Measurements from ENCODE around the gene PCDH8.

Gene PCDH8, protein sequence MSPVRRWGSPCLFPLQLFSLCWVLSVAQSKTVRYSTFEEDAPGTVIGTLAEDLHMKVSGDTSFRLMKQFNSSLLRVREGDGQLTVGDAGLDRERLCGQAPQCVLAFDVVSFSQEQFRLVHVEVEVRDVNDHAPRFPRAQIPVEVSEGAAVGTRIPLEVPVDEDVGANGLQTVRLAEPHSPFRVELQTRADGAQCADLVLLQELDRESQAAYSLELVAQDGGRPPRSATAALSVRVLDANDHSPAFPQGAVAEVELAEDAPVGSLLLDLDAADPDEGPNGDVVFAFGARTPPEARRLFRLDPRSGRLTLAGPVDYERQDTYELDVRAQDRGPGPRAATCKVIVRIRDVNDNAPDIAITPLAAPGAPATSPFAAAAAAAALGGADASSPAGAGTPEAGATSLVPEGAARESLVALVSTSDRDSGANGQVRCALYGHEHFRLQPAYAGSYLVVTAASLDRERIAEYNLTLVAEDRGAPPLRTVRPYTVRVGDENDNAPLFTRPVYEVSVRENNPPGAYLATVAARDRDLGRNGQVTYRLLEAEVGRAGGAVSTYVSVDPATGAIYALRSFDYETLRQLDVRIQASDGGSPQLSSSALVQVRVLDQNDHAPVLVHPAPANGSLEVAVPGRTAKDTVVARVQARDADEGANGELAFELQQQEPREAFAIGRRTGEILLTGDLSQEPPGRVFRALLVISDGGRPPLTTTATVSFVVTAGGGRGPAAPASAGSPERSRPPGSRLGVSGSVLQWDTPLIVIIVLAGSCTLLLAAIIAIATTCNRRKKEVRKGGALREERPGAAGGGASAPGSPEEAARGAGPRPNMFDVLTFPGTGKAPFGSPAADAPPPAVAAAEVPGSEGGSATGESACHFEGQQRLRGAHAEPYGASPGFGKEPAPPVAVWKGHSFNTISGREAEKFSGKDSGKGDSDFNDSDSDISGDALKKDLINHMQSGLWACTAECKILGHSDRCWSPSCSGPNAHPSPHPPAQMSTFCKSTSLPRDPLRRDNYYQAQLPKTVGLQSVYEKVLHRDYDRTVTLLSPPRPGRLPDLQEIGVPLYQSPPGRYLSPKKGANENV

DNA sequence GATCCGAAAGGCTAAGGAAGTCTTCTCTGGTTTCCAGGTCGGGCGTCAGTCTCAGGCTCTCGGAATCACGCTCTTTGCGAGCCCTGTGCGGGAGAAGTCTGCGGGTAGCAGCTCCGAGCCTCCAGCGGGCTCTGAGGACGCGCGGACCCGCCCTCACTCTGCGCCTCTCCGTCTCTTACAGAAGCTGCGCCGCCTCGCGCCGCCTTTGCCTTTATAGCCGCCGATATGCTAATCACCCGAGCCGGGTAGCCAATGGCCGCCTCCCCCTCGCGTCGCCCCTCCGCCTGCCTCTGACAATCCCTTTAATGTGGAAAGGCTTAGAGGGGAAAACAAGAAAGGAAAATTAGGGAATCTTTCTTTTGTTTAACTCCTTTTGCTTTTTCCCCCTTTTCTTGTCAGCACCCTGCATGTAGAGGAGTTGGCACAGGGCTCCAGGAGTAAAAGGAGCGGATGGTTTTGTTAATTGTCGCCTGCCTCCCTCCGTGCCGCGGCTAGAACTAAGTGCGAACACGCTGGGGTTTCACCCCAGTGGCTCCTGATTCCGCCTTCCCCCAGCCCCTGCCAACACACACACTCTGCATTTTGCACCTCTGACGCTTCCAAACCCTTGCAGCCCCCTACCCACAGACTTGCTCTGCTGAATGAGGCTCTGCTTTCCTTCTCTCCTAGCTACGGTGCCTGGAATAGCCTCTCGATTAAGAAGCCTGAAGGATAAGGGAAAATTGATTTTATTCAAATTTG is at the start of gene PCDH8:
PCDH8 (minus strand) TSS at position 186 of the 741 bp plus-strand sequence. CDS start 204 bp downstream, outside the sequence.
- no peak for DNase-seq (ENCODE audit: low read depth in 1 of 2, low spot score in 1 of 2)

DNA sequence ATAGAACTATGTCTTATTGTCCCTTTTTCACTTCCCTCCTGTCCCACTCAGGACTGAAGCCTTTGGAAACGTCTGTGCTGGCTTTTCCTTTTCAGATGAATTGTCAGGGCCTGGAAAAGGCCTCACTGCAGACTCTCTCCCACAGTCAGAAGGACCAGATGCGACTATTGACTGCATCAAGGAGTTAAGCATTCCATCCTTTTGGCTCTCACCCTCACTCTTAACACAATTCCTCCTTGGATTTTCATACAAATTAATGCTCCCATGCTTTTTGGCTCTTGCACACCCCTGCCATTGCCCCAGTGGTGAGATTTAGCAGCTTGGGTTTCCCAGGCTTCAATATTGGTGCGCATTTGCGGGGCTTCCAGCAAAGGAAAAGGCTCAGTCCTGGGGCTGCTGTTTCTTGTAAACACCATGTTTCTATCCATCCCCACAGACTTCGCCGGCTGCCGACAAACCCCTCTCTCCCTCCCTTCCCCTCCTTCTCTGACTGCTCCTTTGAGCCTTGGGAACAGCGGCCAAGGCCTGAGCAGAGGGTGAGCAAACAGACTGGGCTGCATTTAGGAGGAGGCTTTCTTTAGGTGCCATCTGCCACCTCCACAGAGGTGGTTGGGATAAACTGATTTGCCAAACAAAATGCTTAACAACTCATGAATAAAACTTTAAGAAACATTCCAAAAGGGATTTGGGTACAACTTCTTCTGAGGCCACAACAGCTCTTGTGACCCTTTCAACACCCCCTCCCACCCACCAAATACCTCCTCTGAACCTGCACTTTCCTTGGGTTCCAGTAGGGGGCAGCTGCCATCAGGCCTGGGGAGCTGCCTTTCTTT is 48.6 kb upstream of the PCDH8 start:
- DNase-seq (ENCODE audit: low read depth in 1 of 2, low spot score in 1 of 2): no peak

DNA sequence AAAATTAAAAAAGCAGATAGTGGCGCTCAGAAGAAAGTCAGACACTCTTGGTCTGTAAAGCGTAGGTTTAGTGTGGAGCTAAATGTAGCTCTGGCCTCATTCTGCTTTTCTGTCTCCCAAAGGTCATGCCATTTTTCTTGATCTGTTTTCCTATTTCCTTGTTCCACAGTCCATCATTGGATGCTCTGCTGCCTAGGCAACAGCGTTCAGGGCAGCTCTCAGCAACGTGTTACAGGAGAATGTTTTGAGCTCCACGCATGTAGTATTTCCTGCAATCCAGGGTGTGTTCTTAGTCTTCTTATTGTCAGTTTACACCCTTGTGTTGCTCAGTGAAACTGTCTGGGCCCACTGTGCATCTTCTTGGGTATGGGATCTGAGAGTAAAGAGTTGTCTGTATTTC is 46.0 kb upstream of the PCDH8 start:
- no peak for DNase-seq (ENCODE audit: low read depth in 1 of 2, low spot score in 1 of 2)

DNA sequence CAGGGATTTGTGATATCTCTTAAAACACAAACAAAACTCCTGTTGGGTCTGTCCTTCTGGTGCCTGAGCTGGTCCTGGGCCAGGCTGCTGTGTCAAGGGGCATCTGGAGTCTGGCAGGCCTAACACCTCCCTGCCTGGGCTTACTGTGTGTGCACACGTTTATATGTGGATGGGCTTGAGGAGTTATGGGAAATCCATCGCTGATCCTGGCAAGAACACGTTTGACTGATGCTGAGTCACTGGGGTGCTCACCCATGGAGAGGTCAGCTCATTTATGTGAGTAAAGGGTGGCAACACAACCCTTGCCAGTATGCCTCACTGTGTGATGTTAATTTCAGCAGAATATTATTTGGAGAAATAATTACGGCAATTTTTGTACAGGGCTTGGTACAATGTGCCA is 44.5 kb upstream of the PCDH8 start:
- DNase-seq (ENCODE audit: low read depth in 1 of 2, low spot score in 1 of 2): no peak

DNA sequence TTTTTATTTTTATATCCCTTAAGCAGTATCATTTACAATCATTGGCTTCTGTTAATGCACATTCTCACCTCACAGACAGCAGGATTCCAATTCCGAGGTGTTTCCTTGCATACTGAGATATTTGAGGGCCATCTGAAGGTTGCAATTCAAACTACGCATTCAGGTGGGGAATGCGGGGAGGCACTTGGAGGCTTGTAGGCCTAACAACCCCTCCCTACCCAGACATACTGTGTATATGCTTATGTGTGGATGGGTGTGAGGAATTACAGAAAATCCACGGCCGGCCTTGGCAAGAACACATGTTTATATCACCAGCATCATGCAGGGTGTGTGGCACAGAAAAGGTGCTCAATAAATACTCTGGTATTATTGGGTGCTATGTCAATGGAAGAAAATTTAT is 43.3 kb upstream of the PCDH8 start:
- DNase-seq (ENCODE audit: low read depth in 1 of 2, low spot score in 1 of 2): no peak

DNA sequence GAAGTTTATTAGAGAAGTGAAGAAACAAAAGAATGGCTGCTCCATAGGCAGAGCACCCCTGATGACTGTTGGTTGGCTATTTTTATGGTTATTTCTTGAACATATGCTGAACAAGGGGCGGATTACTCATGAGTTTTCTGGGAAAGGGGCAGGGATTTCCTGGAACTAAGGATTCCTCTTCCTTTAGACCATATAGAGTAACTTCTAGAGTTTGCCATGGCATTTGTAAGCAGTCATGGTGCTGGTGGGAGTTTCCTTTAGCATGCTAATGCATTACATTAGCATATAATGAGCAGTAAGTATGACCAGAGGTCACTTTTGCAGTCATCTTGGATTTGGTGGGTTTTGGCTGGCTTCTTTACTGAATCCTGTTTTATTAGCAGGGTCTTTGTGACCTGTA is 38.7 kb upstream of the PCDH8 start:
- no peak for DNase-seq (ENCODE audit: low read depth in 1 of 2, low spot score in 1 of 2)

DNA sequence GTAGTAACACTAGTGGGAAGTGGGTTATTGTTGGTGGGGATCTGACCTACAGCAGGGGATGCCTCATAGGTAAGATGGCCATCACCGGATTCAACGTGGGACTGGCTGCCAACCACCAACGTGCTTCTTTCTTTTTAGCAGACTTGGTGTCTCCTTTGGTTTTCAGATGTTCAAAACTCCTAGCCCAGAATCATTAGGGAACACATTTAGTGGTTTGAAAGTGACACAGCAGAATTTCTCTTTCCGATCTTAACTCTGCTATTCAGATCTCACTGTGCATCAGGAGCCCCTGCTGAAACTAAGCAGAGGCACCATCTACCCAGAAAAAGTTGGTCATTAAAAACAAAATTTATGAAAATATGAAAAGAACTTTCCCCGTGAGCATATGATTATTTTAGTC is 36.7 kb upstream of the PCDH8 start:
- no peak for DNase-seq (ENCODE audit: low read depth in 1 of 2, low spot score in 1 of 2)

DNA sequence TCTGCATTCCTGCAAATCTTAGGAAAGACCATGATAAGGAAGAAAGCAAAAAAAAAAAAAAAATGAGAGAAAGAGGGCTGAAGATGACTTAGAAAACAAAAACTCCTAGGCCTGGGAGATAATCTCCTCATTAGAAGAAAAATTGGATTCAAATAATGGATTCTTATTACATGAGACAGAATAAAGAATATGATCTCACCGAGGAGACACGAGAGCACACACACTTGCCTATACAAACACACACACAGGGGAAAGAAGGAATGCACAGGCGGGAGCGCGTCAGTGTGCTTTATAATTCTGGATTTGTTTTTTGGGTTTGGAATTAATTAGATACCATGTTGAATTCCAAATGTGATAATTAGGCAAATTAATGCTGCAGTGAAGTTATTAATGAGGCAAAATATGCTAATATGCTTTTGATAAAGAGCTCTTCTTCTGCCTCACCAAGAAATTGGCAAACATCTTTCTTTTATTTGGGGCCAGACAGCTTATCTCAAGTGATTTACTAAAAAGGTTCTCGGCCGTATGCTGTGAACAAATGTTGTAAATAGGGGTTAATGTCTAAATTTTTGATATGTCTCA is 36.1 kb upstream of the PCDH8 start:
- DNase-seq (ENCODE audit: low read depth in 1 of 2, low spot score in 1 of 2): no peak

DNA sequence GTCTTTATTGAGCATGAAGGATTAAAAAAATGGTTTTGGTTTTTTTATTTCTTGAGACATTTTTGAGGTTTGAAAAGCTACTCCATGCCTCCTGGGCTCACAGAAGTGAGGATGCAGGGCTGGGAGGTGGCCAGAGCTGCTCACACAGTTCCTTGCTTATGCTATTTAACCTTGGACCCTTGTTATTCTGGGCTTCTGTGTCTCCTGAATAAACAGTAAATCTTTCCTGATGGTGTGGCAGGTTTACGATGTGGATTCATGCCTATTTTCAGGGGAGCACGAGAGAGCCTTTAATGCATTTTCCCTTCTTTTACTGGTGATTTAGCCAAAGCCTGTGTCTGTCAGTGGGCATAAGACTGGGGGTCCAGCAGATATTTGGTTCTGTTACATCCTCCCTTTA is 34.3 kb upstream of the PCDH8 start:
- no peak for DNase-seq (ENCODE audit: low read depth in 1 of 2, low spot score in 1 of 2)

DNA sequence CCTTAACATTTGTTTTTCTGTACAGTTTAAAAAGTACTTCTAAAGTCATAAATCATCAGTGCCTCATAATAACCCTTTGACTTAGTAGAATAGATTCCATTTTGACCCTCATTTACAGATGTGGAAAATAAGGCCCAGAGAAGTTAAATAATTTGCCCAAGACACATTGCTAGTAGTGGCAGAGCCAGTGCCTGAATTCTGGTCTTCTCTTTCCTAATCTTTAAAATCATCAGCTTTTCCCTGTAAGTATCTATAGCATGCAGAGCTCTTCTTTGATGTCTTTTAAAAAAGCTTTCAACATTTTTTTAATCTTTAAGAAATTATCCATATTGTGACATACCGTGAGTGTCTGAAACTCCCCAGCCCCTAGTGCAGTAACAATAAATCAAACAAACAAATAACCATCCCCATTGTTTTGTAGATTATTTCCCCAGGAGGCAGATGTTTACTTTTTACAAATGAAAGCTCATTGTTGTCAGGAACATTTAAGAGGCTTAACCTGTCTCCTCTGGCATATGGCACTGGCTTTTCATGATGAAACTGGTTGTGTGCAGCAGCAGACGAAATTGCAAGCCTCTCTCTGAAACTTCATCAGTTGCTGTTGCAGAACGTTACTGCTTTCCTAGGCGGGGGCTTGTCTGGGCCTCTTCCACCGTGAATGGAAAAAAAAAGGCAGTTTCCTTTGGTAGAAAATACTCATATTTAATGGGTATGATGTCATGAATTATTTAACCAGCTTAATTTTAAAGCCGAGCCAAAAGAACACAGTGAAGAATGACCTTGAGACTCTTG is 31.7 kb upstream of the PCDH8 start:
- DNase-seq (ENCODE audit: low read depth in 1 of 2, low spot score in 1 of 2): no peak

DNA sequence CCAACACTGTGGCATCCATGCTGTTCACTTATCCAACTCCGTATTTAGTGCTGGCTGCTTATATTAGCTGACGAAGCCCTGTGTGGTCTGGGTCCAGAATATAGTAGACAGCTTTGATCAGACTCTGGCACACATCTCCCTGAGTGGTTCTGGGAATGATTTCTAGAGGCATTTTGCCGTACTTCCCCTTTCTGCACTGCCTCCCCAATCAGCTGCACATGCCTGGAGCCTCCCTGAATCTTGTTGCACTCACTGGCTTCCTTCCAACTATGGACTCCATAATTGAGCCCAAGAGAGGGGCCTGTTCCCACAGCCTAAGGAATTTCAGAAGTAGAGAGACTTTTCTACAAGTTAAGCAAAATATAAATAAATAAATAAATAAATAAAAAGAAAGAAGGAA is 30.4 kb upstream of the PCDH8 start:
- no peak for DNase-seq (ENCODE audit: low read depth in 1 of 2, low spot score in 1 of 2)

DNA sequence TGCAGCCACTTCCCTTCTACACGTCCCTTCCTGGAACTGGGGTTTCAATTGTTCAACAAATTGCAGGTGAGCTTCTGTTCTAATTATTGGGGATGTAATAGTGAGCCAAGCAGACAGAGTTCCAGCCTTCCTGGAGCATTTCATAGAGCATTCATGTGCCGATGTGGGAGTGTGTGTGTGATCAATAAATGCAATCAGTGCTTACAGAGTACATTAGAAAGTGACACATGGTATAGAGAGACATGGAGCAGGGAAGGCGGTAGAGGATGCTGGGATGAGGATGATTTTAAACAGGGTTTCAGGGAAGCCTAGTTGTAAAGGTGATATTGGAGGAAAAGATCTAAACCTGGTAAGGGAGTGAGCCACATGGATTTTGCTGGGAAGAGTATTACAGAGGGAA is 21.7 kb upstream of the PCDH8 start:
- no peak for DNase-seq (ENCODE audit: low read depth in 1 of 2, low spot score in 1 of 2)

DNA sequence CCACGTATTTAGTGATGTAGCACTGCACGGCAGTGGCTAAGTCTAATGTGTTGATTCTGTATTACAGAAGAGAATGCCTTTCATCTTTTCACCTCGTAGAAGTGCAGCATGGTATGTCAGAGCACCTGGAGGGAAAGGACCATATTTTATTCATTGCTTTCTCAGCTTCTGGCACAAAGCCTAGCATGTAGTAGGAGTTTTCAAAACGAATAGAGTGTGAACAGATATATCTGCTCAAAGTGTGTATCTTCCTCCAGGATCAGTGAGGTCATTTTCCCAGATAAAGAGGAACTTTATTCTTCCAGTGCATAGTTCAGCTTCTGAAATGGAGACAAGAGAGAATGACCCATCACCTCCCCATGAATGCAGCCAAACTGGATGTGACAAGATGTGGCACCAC is 21.2 kb upstream of the PCDH8 start:
- no peak for DNase-seq (ENCODE audit: low read depth in 1 of 2, low spot score in 1 of 2)

DNA sequence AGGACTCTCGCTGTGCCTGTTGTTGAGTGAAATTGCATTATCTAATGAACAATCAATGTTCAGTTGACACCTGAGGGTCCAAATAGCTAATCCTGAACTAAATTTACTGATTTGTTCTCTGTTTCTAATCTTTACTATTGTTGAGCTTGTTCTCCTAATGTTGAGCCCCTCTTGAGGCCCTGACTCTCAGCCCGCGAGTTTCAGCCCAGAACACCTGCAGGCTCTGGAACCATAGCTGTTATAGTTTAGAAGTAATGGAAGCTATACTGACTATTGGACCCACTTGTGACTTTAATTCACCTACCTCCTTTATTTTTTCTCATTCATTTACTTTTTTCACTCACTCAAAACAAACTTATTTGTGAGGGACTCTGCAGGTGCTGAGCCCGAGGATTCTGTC is 20.6 kb upstream of the PCDH8 start:
- no peak for DNase-seq (ENCODE audit: low read depth in 1 of 2, low spot score in 1 of 2)

DNA sequence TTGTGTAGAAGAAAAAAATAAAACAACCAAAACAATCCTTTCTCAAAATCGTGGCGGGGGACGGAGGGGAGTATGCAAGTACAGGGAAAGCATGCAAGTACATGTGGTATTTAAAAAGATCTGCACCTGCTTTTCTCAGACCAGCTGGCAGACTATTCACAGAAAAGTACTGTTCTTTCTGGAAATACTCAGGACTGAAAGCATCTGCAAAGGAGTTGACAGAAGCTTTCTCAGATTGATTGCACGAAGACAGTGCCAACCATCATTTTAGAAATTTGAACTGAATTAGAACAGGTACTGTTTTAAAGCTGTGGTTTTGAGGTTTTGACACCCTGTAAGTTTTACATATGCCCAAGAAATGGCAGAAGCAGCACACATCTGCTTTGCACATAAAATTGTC is 19.8 kb upstream of the PCDH8 start:
- no peak for DNase-seq (ENCODE audit: low read depth in 1 of 2, low spot score in 1 of 2)

DNA sequence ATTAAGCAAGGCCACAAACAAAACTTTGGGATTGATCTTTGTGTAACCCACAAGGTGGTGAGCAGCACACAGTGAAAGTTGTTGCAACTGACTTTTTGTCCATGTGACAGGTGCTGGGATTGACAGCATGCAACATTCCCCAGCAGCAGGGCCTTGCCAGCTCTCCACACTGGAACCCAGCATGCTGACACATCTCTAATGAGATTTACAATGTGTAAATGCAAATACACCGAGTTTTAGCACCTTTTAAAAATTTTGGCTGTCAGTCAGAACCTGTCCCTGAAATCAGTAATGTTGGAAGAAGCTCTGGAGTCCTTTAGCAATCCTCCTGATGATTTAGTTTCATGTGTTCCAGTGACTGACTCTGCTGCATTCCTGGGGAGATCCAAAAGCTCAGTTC is 16.5 kb upstream of the PCDH8 start:
- no peak for DNase-seq (ENCODE audit: low read depth in 1 of 2, low spot score in 1 of 2)

DNA sequence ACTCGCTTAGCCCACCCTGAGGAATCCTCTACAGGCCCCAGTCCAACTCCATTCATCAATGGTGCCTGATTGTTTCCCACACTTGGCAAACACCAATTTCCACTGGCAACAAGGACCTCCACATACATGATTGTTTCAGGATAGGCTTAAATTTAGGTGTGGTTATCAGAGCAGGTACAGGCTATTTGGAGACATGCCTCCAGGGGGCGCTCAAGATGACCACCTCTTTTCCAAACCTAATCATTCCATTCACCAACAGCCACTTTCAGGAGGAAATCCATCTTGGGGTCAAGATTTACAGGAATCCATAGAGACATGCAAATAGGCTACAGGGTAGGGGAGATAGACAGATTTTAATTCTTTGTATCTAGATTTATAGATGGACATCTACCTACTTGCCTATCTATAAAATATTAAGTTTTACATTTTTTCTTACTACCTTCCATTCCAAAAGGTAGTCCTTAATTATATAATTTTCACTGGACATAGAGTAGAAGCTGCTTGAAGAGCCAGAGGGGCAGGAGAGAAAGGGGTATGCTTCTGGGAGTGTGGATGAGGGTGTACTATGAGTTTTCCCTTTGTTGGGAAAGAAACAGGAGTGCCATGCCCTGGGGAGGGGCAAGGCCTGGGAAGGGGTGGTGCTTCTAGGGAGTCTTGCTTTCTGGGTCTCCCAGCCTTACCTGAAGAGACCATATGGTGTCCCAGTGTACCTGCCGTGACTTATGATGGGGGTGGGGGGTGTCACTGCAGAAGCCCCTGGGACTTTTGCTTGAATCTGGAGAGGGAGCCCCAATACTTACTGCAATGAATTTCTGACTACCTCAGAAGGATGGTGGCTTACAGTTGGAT is 14.1 kb upstream of the PCDH8 start:
- DNase-seq (ENCODE audit: low read depth in 1 of 2, low spot score in 1 of 2): no peak

DNA sequence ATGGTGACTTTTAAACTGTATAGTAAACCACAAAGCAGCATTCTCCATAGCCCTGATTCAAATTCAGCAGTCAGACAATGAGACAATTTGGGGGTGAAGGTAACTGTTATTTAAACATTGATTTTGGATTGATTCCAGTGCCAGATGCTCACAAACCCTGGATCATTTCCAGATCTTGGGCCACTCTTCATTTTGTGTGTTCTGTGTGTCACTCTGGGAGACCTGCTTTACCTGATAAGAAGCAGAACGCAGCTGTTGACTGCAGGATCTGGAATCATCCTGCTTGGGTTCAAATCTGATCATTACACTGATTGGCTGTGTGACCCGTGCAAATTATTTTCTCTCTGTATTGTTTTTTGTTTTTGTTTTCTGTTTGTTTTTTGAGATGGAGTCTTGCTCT is 4.0 kb upstream of the PCDH8 start:
- no peak for DNase-seq (ENCODE audit: low read depth in 1 of 2, low spot score in 1 of 2)
